Skeletal muscle cell (primary cell): Measurements from ENCODE around the gene ANGPTL2.

Experiments used
- DNase-seq: peaks from one replicate; pipeline ENCODE4 v3.0.0-alpha.2; 2010; ENCODE audit warnings: low read depth
- H3K4me3 ChIP-seq: 2 replicates; pipeline ENCODE4 v1.5.1; 2011; ENCODE audit warnings: low read depth, mild to moderate bottlenecking, control low read depth, low read length, moderate library complexity

The ANGPTL2 gene

GRCh38 chr9:127064335-127064734, 58.1 kb downstream of the ANGPTL2 start:
- DNase-seq: no peak
- no peak overlapping the region for H3K4me3 ChIP-seq

- H3K4me3 ChIP-seq: no peak overlapping the region
- DNase-seq: no peak
These were observed 61.0 kb downstream of the ANGPTL2 start for GRCh38 chr9:127061411-127061810.

- no peak for DNase-seq
- no peak overlapping the region for H3K4me3 ChIP-seq
These were observed 62.6 kb downstream of the ANGPTL2 start for GRCh38 chr9:127059765-127060361.

DNA sequence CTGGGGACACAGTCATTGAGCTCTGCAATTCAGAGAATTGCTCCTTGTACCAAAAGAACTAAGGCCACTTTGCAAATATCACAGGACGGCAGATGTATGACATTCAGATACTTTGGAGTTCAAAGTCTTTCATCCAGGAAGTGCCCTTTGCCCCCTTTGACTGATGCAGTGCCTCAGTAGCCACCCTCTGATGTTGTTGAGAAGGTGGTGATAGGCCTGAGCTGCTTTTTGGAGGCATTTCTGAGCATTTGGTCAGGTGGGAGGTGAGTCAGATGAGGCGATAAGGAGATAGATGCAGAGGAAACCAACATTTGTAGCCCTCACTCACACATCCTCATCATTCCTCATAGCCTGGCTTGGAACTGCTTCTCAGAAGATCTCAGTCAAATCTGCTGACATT, 63.4 kb downstream of the ANGPTL2 start:
- no peak for DNase-seq
- no peak overlapping the region for H3K4me3 ChIP-seq

- no peak overlapping the region for H3K4me3 ChIP-seq
- no peak for DNase-seq
These were observed 63.8 kb downstream of the ANGPTL2 start for GRCh38 chr9:127058645-127059021.

DNA sequence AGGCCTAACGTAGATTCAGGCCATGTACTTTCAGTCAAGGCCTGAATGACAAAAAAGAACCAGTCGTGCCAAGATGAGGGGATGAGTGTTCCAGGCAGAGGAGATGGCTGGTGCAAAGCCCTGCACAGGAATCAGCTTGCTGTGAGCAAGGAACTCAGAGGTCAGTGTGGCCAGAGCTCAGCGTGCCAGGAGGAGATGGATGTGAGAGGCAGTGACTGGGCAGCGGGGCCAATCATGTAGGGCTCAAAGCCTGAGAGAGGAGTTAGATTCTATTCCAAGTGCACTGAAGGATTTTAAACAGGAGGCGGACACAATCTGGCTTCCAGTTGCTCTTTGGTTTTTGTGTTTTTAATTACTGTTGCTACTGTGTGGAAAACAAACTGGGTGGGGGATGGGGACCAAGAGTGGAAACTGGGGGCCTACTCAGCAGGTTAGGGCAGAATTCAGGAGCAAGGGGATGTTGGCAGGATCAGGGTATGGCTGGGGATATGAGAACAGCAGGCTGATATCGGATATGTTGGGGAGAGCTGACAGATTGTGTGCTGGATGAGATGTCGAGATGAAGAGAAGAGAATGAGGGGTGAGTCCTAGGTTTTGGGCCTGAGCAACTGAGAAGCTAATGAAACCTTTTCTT, 64.3 kb downstream of the ANGPTL2 start:
- DNase-seq: no peak
- no peak overlapping the region for H3K4me3 ChIP-seq

DNA sequence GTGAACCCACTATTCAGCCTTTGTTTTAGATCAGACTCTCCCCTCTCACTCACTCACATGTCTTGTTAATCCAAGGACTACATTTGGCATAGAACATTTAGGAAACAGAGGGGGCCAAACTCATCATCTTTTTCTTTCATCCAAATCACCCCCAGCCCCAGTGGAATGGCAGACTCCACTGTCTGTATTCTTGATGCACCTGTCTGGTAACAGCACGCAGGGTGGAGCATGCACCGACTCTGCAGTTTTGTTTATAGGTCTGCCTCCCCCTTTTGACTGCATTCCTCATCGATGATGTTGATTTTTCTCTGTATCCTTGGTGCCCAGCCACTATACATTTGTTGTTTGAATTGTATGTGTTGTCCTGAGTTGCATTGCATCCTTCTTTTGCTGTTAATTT, 66.0 kb downstream of the ANGPTL2 start:
- no peak for DNase-seq
- no peak overlapping the region for H3K4me3 ChIP-seq

- no peak for DNase-seq
- no peak overlapping the region for H3K4me3 ChIP-seq
These were observed 66.6 kb downstream of the ANGPTL2 start for GRCh38 chr9:127055745-127056402.

GRCh38 chr9:127053960-127054359, 68.5 kb downstream of the ANGPTL2 start:
- DNase-seq: no peak
- no peak overlapping the region for H3K4me3 ChIP-seq

DNA sequence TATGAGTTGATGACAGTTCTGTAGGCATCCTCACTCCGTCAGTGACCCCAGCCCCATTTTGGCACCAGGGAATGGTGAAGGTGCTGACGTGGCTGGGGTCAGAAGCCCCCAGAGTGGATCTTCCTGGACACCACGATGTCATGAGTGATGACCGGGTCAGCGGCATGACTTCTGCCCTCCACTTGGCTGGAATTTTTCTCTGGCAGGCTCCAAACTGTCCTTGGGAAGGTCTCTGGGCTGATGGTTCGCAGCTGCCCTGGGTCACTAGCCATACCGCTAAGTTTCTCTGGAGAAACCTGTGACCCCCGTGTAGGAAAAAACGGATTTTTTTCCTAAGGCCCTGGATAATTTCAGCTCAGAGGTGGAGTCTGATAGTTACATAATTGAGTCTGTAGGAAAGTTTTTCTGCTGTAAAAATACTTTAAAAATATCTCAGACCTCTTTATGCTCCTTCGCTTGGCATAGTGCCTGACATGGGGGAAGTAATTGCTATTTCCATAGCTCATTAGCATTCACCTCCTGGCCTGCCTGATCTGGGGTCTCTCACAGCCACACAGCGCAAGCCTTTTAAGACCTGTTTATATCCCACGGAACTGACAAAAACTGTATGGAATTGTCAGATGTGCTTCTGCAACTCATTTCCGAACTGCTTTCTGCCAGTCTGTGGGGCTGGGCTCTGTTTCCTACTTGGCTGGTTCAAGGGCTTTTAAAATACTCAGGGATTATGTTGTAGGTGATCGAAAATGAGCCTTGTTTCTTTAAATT, 69.2 kb downstream of the ANGPTL2 start:
- no peak overlapping the region for H3K4me3 ChIP-seq
- no peak for DNase-seq

DNA sequence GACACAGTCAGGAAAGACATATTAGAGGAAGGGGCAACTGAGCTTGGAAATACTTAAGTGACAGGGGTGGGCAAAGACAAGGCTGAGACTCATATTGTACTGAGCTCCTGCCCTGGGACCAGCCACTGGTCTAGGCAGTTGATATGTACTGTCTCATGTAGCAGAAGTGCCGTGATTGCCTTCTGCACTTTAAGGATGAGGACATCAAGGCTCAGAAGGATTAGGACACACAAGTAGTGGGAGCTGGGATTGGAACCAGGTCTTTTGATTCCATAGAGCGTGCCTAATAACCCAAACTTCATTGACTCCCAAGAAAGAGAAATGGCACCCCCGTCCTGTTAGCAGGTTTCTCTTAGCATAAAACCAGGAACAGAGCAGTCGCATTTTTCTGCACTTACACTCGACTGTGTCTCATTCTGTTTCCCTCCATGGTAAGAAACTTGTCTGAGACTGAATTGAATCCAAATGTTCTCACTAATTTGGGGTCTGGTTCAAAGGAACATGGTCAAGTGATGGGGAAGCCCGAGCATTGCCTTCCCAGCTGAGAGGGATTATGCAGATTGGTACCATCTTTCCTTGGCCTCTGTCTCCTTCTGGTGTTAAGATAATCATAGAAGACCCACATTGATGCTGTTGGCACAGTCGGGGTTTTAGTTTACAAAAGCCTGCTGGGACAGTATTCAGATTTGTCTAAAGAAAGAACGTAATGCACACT, 70.4 kb downstream of the ANGPTL2 start:
- DNase-seq: no peak
- no peak overlapping the region for H3K4me3 ChIP-seq

- DNase-seq: no peak
- H3K4me3 ChIP-seq: no peak overlapping the region
These were observed 71.8 kb downstream of the ANGPTL2 start for GRCh38 chr9:127050591-127051001.

GRCh38 chr9:127050152-127050551, 72.3 kb downstream of the ANGPTL2 start:
- H3K4me3 ChIP-seq: no peak overlapping the region
- no peak for DNase-seq

DNA sequence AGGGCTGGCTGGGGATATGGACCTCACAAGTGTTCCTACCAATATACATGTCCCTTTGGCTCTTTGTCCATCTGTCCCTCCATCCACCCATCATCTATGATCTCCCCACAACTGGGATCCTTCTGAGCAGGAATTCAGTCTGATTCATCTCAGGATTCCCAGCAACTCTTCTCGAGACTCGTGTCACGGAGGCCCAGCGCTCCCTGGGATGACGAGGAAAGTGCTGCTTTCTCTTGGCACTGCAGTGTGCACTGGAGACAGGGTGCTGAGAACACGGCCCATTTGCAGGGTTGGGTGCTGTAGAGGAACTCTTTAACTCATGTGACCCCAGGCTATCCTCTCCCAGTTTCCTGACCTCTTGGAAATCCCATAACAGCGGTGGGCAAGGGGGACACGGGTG, 72.9 kb downstream of the ANGPTL2 start:
- H3K4me3 ChIP-seq: no peak overlapping the region
- DNase-seq: no peak

DNA sequence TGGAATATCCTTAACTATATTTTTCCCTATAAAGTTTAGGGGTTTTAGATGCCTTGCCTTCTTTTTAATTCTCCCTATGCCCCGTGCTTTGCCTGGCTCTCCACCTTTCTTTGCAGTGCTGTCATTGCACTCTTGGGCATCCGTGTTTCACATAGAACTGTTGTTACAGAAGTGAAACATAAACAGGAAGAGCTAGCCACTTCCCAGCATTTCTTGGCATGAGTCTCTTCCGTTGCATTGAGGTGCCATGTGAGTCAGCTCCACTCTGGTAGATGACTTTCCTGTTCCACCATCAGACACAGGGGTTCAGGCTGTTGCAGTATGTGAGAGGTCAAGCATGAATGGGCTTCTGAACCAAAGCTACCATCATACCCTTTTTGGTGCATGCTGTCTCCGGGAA, 73.4 kb downstream of the ANGPTL2 start:
- no peak overlapping the region for H3K4me3 ChIP-seq
- peak; percentile 88 for DNase-seq

DNA sequence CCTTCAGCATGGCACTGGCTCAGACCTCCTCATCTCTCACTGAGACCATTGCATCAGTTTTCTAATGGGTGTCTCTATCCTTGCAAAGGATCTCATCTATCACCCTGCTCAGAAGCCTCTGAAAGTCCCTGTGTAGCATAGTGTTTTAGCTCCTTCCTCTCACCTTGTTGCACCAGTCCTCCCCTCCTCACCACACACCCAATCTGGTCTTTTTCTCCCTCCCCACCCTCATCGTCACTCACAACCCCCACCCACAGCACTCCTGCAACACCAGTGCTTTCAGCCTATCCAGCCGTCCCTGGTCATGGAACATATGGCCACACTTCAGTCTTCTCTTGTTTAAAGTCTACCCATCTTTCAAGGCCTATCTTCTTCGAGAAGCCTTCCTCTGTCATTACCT, 74.5 kb downstream of the ANGPTL2 start:
- no peak overlapping the region for H3K4me3 ChIP-seq
- no peak for DNase-seq

DNA sequence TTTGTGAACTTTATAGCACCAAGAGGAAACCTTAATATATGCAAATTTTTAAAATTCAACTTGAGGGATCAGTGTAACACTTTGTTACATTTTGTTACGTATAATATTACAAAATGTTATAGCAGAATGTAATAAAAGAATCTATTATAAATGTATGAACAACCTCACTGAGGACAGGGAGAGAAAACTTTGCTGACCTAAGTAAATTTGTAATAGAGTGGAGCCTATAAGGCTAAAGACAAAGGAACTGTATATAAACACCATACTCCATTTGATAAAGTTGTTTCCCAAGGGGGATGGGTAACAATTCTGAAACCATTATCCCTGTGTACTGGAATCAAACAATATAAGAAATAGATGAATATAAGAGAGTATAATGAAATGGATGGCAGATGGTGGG, 77.3 kb downstream of the ANGPTL2 start:
- no peak for DNase-seq
- no peak overlapping the region for H3K4me3 ChIP-seq

DNA sequence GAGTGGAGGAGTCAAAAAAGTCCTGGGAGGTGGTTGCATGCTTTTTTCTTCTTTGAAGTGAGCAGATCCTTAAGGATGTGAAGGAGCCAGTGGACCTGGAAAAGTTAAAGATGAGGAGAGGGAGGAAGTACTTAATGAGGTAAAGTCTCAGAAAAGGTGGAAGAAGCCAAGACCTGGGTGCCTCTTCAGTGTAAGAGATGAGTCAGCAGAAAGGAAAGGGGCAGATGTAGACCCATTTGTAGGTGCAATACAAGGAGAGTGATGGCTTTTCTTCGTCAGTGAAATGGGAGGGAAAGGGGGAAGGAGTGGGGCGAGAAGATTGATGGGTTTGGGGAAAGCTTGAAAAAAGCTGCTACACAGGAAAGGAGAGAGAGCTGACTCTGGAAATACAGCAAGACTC, 82.9 kb downstream of the ANGPTL2 start:
- H3K4me3 ChIP-seq: no peak overlapping the region
- no peak for DNase-seq

- H3K4me3 ChIP-seq: no peak overlapping the region
- no peak for DNase-seq
These were observed 83.9 kb downstream of the ANGPTL2 start for GRCh38 chr9:127038531-127038930.
